CD4-positive, alpha-beta T cell treated with Interleukin-12 subunit alpha and Interleukin-12 subunit beta, for 1 hour (primary cell): Measurements from ENCODE around the gene JADE1.

Source experiments
- DNase-seq: peaks from one replicate; pipeline ENCODE4 v3.0.0-alpha.2; 2020

The JADE1 gene

DNA sequence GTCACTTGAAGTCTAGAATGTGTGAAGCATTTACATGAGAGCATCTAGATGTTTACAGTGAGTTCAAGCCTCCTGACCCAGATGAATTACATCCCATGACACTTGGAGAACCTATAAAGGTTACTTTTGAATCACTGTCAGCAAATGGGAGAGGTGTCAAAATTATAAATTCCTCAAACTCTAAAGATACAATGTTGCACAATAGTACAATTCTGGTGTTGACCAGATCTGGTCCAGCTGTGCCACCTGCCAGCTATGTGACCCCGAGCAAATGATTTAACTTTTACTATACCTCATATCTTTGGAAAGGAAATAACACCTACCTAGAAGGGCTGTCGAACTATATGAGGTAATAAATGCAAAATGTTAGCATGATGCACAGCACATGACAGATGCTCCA is 69.8 kb downstream of the JADE1 start:
- no peak for DNase-seq

DNA sequence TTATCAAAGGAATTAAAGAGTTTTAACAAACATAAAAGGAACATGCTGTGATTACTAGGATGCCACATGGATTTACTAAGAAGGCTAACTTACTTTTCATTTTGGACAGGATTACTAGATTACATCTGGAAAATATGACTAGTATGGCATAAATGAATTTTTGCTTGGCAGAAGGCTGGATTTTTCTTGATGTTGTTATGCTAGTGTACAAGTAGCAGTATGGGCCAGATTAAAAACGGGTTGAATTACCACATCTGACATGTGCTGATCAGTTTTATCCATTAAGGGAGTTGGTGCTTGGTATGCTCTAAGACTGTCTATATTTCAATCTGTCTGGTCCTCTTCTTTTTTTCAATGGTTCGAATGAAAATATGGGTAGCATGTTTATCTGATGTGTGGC is 70.5 kb downstream of the JADE1 start:
- no peak for DNase-seq

- no peak for DNase-seq
These were observed 71.2 kb downstream of the JADE1 start for GRCh38 chr4:128880662-128881061.

- no peak for DNase-seq
These were observed 95.3 kb downstream of the JADE1 start for GRCh38 chr4:128904821-128905220.

- no peak for DNase-seq
These were observed 97.1 kb downstream of the JADE1 start for GRCh38 chr4:128906581-128906980.

DNA sequence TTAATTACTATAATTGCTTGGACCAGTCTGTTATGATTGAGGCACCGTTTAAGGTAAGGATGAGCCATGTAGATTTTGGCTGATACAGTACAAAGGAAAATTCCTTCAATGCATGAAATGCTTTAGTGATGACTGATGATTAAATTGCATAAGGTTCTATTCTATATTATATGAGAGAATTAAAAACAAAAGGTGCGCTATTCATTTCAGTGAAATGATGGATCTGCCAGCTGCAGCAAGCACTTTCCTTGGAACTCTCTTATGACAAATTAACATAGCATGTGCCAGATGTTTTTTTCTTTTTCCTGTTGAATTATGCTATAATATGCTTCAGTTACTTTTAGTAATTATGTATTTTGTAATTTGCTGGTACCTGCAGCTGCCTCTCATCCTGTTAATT is 98.5 kb downstream of the JADE1 start:
- DNase-seq: no peak

DNA sequence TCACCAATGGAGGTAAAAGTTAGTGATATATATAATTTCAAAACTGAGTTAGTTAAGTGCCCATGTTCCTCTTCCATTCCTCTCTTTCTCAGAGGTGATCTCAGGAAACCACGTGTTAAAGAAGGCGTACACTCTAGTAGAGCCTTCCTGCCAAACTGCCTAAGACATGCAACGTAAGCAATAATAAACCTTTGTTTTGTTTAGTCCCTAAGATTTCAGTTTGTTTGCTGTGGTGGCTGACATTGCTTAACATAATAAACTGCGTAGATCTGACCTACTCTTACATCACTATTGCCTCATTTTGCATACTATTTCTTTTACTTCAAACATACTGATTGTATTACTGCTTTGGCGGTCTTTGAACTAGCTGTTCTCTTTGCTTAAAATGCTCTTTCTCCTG is 99.2 kb downstream of the JADE1 start:
- no peak for DNase-seq

GRCh38 chr4:128913228-128913627 is 103.7 kb downstream of the JADE1 start:
- no peak for DNase-seq

- DNase-seq: no peak
These were observed 106.0 kb downstream of the JADE1 start for GRCh38 chr4:128915544-128915943.

DNA sequence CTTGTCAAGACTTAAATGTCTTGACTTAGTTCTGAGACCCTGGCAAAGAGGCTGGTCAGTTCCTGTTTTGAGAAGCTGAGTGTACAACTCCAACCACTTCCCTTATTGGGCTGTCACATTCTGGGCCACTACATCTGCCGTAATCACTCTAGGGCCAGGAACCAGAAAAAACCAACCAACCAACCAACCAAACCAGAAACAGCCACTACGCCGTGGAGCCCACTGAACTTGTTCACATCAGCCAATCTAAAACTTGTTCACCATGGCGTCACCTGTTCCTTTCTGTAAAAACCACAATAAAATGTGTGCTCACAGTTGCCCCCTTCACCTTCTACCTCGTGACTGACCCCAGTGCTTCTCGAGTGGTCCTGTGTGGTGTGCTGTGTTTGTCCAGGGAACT is 107.3 kb downstream of the JADE1 start:
- peak; percentile 29 for DNase-seq

GRCh38 chr4:128917781-128918180 is 108.3 kb downstream of the JADE1 start:
- DNase-seq: peak; percentile 12

- no peak for DNase-seq
These were observed 112.5 kb downstream of the JADE1 start for GRCh38 chr4:128921954-128922353.
